HG03558 (cell line): ENCODE measurements around the gene WDR43.
"Not testable (repeated sequence)": the region's sequence is repeated elsewhere in the genome, so short reads cannot be mapped to it uniquely, and the experiment has no call there.

Experiments
- ATAC-seq: cut with Tn5 transposase; IDR thresholded peaks from one replicate; pipeline ENCODE4 v1.9.1; 2021; ENCODE audit warnings: moderate number of reproducible peaks; ENCODE audit not compliant: unreplicated experiment; ENCODE audit errors: extremely low read depth

Gene WDR43

DNA sequence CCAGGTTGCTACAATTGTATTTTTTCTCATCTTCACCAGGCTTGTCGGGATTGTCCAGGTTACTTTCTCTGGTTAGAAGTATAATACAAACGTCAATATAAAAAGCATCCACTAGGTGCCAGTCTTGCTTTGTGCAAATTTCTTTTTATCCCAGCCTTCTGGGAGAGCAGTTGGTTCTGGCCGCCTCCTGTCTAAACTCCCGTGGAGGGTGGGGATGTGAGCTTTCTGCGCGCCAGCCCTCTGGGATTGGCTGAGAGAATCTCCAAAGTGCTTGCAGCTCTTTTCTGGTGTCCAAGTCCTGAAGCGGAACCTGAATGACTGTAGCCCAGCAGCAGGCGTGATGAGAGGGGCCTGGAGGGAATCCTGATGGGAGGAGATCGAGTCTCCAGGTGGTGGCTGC is 64.2 kb downstream of the WDR43 start:
- ATAC-seq, result no peak

DNA sequence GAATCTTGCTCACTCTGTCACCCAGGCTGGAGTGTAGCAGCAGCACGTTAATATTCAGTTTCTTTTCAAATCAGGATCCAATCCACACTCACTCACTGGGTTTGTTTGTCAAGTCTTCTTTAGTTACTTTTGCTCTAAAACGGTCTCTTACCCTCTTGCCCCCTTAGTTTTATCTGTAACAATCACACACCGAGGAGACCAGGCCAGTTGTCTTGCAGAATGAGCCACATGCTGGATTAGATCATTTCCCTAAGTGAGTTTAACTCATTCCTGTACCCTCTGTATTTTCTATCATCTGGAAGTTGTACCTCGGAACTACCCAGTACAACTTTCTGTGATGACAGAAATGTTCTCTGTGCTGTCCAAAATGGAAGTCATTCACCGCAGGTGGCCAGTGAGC is 65.9 kb downstream of the WDR43 start:
- ATAC-seq, result no peak

DNA sequence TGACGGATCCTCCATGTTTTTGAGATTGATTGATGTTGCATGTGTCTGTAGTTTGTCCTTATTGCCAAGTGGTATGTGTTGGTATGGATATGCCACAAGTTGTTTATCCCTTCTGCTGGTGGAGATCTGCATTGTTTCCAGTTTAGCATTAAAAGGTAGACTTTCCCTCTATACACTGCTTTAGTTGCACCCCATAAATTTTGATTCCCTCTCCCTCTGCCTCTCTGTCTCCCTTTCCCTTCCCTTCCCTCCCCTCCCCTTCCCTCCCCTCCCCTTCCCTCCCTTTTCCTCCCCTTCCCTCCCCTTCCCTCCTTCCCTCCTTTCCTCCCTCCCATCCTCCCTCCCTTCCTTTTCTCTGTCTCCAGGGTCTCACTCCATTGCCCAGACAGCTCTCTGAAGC is 68.0 kb downstream of the WDR43 start:
- ATAC-seq, result no peak

DNA sequence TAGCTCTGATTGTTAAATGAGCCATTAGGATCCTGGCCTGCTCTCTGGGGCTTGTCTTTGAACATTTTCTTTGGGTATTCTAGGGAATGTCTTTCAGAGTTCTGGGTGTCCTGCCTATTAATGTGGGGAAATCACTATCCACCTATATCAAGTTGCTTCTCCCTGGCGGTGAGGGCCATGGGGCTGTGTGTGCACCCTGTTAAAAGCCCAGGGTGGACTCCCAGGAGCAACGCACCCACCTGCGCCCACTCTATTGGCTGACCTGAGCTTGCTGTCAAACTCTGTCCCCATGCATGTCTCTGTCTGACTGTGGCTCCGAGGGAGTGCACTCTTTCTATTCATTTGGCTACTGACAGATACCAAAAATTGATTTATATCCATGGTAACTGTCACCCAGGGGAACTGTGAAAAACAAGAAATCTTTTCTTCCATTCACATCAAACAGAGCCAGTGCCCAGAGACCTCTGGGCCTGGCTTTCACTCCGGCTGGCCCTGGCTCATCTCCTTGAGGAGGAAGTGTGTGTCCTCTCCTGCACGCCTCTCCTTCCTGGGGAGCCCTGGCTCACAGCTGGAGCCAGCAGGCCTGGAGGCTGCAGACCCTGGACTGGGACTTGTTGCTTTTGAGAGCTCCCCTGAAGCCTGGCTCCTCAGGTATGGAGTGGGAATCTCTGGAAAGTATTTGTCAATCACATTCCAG is 76.1 kb downstream of the WDR43 start:
- no peak for ATAC-seq

DNA sequence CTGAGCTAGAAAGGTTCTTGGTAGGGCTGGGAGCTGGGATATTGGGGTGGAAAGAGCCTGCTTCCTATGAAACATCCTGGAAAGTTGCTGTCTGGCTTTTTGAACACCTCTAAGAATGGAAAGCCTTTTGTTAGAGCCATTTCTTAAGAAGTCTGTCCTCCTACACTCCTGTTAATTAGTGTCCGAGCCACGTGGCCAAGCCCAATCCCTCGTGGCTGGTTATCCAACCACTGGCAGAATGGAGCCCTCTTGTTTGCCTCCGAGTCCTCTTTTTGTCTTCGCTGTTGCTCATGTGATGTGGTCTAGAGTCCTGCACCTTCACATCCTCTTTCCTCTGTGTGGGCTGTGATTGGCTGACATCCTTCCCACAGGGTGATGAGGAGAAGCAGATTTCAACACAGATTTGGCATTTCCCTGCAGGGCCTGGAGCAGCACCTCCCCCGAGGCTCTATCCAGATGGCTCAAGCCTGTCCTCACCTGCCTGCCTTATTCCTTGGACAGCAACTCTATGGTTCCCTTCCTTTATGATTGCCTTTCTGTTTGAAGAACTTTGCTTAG is 78.4 kb downstream of the WDR43 start:
- no peak for ATAC-seq

DNA sequence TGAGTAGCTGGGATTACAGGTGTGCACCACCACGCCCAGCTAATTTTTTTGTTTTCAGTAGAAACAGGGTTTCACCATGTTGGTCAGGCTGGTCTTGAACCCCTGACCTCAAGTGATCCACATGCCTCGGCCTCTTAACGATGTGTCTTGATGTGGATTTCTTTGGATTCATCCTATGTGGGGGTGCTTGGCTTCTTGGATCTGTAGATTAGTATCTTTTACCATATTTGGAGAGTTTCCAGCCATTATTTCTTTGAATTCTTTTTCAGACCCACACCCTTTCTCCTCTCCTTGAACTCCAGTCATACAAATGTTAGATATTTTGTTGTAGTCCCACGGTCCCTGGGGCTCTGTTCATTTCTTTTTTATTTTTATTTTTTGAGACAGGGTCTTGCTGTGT is 79.8 kb downstream of the WDR43 start:
- ATAC-seq, result no peak

DNA sequence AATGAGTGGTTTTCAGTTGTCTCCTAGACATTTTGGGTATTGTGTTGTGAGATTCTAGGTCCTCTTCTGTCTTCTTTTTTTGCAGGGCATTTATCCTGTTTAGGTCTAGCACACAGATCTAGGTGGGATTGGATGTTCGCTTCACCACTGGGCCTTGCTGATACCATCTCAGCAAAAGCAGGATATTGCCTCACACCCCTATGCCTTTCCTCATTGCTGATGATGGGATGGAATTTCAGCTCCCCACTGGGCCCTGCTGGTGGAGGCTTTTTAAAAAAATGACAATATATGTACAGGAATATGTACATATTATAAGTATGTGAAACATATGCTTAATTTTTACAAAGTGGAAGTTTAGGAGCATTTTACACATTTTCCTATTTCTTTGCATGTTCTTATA is 81.2 kb downstream of the WDR43 start:
- ATAC-seq, result no peak

DNA sequence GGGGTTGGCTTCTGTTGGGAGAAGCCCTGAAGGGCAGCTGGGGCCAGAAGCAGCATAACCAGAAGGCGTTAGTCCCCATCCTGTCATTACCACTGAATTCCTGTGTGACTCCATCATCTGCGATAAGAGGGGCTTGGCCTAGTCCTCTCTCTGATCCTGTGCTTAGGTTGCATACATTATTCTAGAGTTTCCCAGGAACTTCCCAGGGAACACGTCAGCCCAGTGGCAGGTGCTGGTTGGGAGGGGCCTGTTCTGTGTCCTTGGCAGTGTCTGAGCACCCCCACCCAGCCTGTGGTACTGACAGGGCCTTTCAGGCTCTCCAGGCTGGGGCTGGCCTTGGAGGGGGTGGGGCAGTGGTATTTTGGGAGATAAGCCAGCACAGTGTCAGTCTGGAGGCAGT is 82.1 kb downstream of the WDR43 start:
- no peak for ATAC-seq

DNA sequence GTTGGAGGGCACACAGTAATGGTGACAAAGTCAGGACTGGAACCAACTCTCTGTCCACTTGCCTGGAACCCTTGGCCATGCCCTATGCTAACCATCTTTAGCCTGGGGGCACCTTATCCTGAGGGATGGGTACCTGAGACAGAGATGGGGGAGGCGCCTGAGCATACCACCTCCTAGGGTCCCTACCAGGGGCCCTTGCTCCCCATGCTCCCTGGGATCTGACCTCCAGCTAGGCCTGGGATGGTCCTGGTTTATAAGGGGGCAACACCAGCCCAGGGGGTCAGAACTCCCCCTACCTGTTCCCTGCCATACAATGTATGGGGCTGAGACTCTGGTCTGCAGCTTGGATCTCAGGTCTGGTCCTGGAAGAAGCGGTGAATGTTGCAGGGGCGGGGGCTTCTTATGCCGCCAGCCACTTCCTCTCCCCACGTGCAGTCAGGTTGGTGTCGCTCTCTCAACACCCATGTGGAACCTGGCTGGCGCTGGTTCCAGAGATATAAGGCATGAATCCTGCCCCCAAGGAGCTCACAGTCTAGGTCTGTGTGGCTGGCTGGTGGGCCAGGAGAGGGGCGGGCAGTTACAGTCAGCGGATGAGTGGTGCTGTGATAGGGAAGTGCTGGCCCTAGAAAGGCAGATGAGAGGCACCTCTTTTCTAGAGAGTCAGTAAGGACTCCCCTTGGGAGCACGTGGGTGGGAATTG is 82.9 kb downstream of the WDR43 start:
- ATAC-seq, result no peak

DNA sequence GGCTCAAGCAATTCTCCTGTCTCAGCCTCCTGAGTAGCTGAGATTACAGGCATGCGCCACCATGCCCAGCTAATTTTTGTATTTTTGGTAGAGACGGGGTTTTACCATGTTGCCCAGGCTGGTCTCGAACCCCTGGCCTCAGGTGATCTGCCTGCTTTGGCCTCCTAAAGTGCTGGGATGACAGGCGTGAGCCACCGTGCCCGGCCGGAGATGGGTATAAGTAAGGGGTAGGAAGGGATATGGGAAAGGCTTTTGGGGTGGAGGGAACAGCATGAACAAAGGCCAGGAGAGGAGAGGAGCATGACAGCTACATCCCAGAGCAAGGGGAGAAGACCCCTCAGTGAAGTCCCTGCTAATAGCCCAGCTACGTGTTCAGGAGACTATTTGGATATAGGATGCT is 83.5 kb downstream of the WDR43 start:
- not testable (repeated sequence) for ATAC-seq

DNA sequence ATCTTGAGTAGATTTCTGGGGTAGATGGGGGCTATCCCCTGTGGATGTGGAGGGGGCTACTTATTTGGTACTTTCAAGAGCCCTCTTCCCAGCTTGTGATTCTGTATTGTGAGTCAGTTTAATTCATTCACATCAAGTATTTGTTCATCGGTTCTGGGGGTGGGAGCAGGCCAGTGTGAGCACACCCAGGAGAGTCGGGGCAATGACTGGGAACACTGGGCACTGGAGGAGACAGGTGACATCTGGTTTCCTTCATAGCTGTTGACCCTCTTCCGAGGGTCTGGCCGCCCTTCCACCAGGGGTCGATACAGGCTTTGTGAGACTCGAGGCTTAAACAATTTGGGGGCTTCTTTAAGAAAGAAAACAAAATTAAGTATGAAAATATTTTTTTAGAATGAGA is 84.1 kb downstream of the WDR43 start:
- ATAC-seq, result no peak

DNA sequence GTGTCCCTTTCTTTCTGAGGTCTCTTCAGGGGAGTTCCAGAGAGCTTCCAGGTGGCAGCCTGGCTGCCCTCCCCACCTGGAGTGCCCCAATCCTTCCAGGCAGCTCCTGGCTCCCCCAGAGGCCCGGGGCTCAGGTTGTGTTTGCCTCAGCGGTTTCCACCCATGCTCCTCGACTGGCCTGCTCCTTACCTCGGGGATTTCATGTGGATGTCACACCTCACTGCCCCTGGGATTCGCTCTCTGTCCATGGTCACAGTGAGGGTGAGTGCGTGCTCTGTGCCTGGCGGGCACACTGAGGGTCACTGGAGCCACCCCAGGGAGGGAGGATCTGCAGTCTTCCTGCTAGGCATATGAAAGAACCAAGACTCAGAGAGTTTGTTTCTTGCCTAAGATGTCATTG is 84.6 kb downstream of the WDR43 start:
- no peak for ATAC-seq

DNA sequence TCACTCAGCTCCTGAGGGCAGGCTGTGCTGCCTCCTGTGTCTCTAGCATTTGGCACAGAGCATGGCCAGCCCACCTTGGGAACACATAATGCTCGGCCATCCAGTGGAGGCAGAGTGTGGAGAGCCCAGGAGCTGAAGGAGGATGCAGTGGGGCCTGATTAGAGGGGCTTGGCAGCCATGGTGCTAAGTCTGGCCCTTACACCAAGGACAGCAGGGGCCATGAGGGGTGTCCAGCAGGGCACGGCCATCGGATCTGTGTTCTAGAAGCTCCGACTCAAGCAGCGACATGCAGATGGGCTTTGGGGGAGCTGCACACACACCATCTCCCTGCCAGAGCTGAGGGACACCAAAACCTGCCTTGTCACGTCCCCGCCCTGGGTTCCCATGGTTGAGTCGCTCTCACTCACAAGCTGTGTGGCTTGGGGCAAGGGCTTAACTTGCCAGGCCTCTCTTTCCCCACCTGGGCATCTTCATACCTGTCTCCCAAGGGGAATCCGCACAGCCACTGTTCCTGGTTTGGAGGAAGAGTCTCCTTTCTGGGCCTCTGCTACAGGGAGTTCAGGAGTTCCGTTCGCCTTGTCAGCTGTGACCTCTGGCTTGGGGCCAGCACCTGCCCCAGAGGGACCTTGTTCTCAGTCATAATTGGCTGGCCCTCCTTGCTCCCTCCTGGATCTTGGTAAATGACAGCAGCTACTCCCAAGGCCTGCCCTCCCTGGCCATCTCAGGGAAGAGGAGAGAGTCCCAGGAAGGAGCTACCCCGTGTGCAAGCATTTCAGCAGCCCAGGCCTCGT is 85.3 kb downstream of the WDR43 start:
- ATAC-seq, result no peak

DNA sequence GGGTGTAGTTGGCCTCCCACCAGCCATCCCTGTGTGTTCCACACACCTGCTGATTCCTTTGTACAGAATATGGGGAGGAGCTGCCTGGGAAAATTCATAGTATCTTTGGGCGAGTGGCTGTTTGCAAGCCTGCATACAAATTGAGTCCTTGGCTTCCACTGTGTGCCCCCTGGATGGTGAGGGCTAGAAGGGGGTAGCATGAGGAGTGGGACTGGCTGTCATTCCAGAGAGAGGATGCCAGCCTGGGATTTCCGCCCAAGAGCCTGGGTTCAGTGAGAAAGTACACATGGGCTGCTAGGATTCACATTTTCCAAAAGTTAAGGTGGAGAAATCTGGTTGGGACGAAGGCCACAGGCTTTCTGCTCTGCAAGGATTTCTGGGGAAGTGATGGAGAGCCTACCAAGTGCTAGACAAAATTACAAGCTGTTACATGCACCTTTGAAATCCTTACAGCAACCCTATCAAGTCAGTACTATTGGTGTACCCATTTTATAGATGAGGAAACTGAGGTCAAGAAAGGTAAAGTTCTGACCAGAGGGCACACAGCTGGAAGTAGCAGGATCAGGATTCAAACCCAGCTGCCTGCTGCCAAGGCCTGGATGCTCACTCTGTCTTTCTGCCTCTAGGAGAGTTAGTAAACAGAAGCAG is 86.0 kb downstream of the WDR43 start:
- ATAC-seq, result no peak

DNA sequence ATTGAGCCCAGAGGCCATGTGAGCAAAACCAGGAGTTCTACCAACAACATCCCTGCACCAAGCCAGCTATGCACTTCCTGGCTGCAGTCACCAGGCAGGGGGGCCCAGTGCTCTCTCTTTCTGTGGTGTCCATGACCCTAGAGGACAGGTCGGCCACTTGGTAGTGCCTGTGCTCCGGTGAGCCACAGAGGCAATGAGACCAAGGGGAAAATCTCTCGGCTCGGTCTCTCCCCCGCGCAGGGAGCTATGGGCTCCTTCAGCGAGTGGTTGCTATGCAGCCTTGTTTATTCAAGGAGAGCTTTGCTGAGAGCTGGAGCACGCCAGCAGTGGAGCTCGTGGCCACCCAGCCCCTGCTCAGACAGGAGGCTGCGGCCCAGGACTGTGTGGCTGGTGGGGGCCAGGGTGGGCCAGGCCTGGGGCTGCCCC is 86.6 kb downstream of the WDR43 start, which contains the start of gene TOGARAM2:
TSS of gene TOGARAM2 (plus strand) at position 283 of the 426 bp plus-strand sequence. CDS start 13,537 bp downstream, outside the sequence.
- ATAC-seq, result no peak

DNA sequence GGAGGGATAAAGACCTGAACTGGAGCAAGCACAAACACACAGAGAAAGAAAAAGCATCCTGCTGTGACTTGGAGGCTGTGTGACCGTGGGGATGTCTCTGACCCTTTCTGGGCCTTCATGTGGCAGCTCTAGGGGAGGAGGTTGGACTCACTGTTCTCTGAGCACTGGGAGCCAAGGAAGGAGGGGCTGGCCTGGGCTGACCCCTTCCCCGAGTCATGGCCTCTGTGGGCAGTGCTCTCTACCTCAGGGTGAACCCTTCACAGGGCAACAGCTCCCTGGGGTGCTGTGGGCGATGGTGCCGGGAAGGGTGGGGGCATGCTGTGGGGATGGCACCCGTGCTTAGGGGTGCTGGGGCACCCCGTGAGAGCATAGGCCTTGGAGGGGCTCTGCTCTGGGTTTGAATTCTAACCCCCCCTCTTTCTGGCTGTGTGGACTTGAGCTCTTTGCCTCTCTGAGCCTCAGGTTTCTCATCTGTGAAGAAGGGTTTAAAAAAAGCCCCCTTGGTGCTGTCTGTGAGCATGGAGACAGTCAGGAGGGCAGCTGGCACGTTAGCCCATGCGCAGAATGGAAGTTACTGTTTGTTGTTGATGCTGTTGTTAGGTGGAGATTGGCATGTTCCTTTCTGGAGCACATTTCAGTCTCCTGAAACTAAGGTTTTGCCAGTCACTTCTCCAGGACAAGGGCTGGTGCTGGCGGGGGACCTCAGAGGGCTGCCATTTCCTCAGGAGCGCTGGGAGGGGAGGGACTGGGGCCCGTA is 87.3 kb downstream of the WDR43 start:
- no peak for ATAC-seq

DNA sequence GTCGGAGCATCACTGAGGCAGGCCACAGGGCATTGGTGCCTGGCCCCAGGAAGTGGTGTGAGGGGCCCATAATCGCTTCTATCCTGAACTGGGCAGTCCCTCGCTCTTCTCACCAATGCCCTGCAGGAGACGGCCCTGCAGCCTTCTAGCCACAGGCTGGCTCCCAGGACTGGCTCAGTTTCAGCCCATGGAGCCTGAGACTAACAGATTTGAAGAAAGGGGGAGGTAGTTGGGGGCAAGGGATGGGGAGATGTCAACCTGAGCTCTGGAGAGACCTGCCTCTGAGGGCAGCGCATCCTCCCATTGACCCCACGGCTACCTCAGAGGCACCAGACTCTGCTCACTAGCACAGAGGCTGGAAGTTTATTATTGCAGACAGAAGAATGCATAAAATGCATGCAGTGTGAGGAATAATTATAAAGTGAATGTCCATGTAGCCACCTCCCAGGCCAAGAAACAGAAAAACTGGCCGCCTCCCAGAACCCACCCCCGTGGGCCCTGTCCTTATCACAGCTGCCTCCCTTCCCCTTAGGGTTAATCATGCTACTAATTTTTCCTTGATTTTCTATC is 88.0 kb downstream of the WDR43 start:
- no peak for ATAC-seq

DNA sequence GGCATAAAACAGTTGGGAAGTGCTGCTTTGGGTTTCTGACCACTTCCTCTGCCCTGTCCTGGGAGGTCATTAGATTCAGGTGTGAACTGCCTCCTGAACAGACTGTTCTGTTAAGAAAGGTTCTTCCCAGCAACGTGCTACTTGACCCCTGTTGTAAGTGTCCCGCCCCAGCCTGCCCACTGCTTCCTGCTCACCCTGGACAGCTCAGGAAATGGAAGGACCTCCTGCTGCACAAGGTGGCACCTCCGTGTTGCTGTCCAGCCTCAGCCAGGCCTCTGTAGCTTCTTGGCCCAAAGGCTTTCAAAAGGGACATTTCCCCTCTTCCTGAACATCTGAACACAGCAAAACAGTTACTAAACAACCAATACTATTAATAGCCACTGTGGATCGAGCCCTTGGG is 92.0 kb downstream of the WDR43 start:
- ATAC-seq, result no peak

DNA sequence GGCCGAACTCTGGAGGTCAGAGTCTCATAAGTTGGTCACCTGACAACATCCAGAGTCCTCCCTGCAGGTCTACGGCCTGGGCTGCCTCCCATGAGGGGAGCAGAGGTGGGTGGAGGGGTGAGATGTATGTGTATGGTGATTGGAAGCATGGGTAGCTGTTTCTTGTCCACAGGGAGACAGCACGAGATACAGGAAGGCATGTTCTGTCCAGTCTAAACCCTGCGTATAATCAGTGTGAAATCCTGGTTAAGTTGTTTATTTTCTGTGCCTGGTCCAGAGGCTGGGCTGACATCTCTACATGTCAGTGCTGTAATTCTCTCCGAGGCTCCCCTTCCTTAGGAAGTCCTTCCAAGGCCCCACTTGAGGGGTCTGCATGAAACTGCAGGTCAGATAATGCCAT is 95.5 kb downstream of the WDR43 start:
- ATAC-seq, result no peak
